ENCODE results near the gene C4orf50. TPM values are rescaled to one million over a fixed set of nuclear protein-coding genes. Genes with fewer than 3 reads are reported as not detected.

The C4orf50 gene
- total and polyA plus RNA-seq, 2 of the 4 experiments (the other 2 are of a cell fraction), result not detected

DNA sequence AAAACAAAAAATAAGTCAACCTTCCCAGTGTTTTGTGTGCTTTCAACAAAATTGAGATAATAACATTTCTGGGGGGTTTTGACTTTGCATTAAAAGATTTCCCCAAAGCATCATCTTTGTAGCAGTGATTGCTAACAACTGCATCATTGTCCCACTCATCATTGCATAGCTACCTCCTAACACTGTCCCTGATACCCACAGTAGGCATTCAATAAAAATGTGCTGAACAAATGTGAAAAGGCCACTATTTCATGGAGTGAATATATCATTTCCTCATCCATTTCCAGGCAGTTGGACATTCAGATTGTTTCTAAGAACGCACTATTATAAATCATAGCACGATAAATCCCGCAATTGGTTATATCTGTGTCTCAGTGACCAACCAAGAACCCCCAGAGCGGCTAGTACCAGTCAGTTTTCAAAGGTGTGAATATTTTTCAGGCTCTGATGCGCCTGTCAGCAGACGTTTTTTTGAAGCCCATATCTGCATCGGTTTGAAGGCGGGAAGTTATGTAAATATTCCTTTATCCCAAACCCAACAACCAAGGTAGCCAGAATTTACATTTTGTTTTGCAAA lies 89.3 kb downstream of the C4orf50 start:
- H3K9me3 ChIP-seq (ENCODE audit: control insufficient read depth, insufficient read depth, low read length), result no peaks in the 10 kb centered on the region
- no peak for TF ChIP-seq MAFK (IDR thresholded peaks at IDR 0.05; ENCODE audit: low read depth, low read length)
- no peak for TF ChIP-seq POLR2A (IDR thresholded peaks at IDR 0.05; ENCODE audit: low read depth, low read length)
- TF ChIP-seq, protein P1, sequence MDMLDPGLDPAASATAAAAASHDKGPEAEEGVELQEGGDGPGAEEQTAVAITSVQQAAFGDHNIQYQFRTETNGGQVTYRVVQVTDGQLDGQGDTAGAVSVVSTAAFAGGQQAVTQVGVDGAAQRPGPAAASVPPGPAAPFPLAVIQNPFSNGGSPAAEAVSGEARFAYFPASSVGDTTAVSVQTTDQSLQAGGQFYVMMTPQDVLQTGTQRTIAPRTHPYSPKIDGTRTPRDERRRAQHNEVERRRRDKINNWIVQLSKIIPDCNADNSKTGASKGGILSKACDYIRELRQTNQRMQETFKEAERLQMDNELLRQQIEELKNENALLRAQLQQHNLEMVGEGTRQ (IDR thresholded peaks at IDR 0.05; ENCODE audit: low read depth, low read length), result no peak
- TF ChIP-seq RAD21 (IDR thresholded peaks at IDR 0.05; ENCODE audit: low read length), result no peak
- no peak for TF ChIP-seq CEBPB (IDR thresholded peaks at IDR 0.05; ENCODE audit: low read depth, low read length)
- TF ChIP-seq, protein P2, sequence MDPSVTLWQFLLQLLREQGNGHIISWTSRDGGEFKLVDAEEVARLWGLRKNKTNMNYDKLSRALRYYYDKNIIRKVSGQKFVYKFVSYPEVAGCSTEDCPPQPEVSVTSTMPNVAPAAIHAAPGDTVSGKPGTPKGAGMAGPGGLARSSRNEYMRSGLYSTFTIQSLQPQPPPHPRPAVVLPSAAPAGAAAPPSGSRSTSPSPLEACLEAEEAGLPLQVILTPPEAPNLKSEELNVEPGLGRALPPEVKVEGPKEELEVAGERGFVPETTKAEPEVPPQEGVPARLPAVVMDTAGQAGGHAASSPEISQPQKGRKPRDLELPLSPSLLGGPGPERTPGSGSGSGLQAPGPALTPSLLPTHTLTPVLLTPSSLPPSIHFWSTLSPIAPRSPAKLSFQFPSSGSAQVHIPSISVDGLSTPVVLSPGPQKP (IDR thresholded peaks at IDR 0.05; ENCODE audit: borderline replicate concordance, low read depth, low read length), result no peak
- TF ChIP-seq CHD1 (IDR thresholded peaks at IDR 0.05; ENCODE audit: low read depth, low read length), result no peak
- no peak for TF ChIP-seq MXI1 (IDR thresholded peaks at IDR 0.05; ENCODE audit: borderline replicate concordance, low read depth, low read length)
- TF ChIP-seq SMC3 (IDR thresholded peaks at IDR 0.05; ENCODE audit: low read depth, low read length), result no peak
- no peak for TF ChIP-seq NFE2L2 (IDR thresholded peaks at IDR 0.05; ENCODE audit: low read depth, low read length)
- TF ChIP-seq BHLHE40 (IDR thresholded peaks at IDR 0.05; ENCODE audit: low read depth, low read length), result no peak
- TF ChIP-seq MAZ (IDR thresholded peaks at IDR 0.05; ENCODE audit: borderline replicate concordance, low read depth, low read length), result no peak
- TF ChIP-seq, protein P3, sequence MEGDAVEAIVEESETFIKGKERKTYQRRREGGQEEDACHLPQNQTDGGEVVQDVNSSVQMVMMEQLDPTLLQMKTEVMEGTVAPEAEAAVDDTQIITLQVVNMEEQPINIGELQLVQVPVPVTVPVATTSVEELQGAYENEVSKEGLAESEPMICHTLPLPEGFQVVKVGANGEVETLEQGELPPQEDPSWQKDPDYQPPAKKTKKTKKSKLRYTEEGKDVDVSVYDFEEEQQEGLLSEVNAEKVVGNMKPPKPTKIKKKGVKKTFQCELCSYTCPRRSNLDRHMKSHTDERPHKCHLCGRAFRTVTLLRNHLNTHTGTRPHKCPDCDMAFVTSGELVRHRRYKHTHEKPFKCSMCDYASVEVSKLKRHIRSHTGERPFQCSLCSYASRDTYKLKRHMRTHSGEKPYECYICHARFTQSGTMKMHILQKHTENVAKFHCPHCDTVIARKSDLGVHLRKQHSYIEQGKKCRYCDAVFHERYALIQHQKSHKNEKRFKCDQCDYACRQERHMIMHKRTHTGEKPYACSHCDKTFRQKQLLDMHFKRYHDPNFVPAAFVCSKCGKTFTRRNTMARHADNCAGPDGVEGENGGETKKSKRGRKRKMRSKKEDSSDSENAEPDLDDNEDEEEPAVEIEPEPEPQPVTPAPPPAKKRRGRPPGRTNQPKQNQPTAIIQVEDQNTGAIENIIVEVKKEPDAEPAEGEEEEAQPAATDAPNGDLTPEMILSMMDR (conservative IDR thresholded peaks at IDR 0.05; ENCODE audit: low read depth, low read length), result no peak
- no peak for TF ChIP-seq RCOR1 (IDR thresholded peaks at IDR 0.05; ENCODE audit: insufficient replicate concordance, low read length)
- no peak for TF ChIP-seq RFX5 (IDR thresholded peaks at IDR 0.05; ENCODE audit: low read depth, low read length)
- no peak for TF ChIP-seq FOS (IDR thresholded peaks at IDR 0.05; ENCODE audit: low read depth, low read length)
- H2AK9ac ChIP-seq (replicated peaks; ENCODE audit: low read depth, low read length, poor library complexity), result no peak overlapping the region
- ATAC-seq (ENCODE audit: low read depth) (no peak), DNase-seq (no peak)
- no peak overlapping the region for H2AK5ac ChIP-seq (ENCODE audit: low read depth, low read length)
- no peak overlapping the region for H3K27ac ChIP-seq (ENCODE audit: insufficient read depth, low read length)
- H3K23ac ChIP-seq (ENCODE audit: low read depth, low read length), result no peak overlapping the region
- 30% methylated on average over 2 of the region's 8 CpGs; no CpG with 5 or more reads in 1 of the 2 experiments for WGBS, 2 experiments (ENCODE audit: extremely low coverage in 2 of 2, insufficient read length in 1 of 2)
- no peak overlapping the region for H3K56ac ChIP-seq (ENCODE audit: extremely low read depth, insufficient read depth, low read length)
- in situ Hi-C loops (cut with MboI; ENCODE audit: low sequenced_read_pairs) (no loop called here), dilution Hi-C loops (cut with HindIII; ENCODE audit: low sequenced_read_pairs, unreplicated experiment) (no loop called here), intact Hi-C loops (cut with micrococcal nuclease) (no loop called here)
- no TSS peak for BruUV-seq (replicated peaks)
- no peak overlapping the region for H3K9ac ChIP-seq (ENCODE audit: low read depth, low read length)
- H3K36me3 ChIP-seq (ENCODE audit: control insufficient read depth, insufficient read depth, low read length), result no peaks in the 10 kb centered on the region
- no peak overlapping the region for H4K5ac ChIP-seq (ENCODE audit: low read depth, low read length)
- H3K18ac ChIP-seq (ENCODE audit: low read depth, low read length), result no peak overlapping the region
- H2AFZ ChIP-seq (replicated peaks; ENCODE audit: low read length, poor library complexity), result no peak overlapping the region
- no peaks in the 10 kb centered on the region for H4K20me1 ChIP-seq (ENCODE audit: insufficient read depth, low read length)
- H3K4me2 ChIP-seq (ENCODE audit: low read depth, low read length), result no peak overlapping the region
- H2BK20ac ChIP-seq (ENCODE audit: low read depth, low read length), result no peak overlapping the region
- no peak overlapping the region for H2BK5ac ChIP-seq (ENCODE audit: low read depth, low read length, poor library complexity, severe bottlenecking)
- CTCF ChIA-PET, result no interaction called here
- POLR2A ChIA-PET (ENCODE audit: unreplicated experiment), result no interaction called here
- no peak overlapping the region for H2BK120ac ChIP-seq (ENCODE audit: low read depth, low read length)
- H3K4me3 ChIP-seq (ENCODE audit: insufficient read depth, low read depth, low read length), result no peak overlapping the region
- H4K91ac ChIP-seq (ENCODE audit: insufficient read depth, low read depth, low read length), result no peak overlapping the region
- no peak overlapping the region for H3K4ac ChIP-seq (ENCODE audit: low read depth, low read length)
- no peaks in the 10 kb centered on the region for H3K4me1 ChIP-seq (ENCODE audit: control insufficient read depth, insufficient read depth, low read length)
- H3K9me1 ChIP-seq (ENCODE audit: insufficient read depth, low read length), result no peaks in the 10 kb centered on the region
- H4K8ac ChIP-seq (ENCODE audit: low read depth in 2 of 2, low read length in 2 of 2), result no peak overlapping the region
- no peak overlapping the region for H3K14ac ChIP-seq (replicated peaks; ENCODE audit: low read depth, low read length)
- no peak overlapping the region for H2BK15ac ChIP-seq (ENCODE audit: low read depth, low read length)
- no peaks in the 10 kb centered on the region for H3K79me1 ChIP-seq (ENCODE audit: low read depth in 1 of 2, low read length in 2 of 2)
- H3K27me3 ChIP-seq (ENCODE audit: control insufficient read depth, insufficient read depth, low read length), result peaks cover 13% of the 10 kb centered on the region

All from IMR-90 (cell line).